Stimulated activated CD8-positive, alpha-beta memory T cell treated with anti-CD3 and anti-CD28 coated beads, Interleukin-15, amount 100 ng/mL, for 4 hours (primary cell): ENCODE results near the gene CDHR2.
"Not testable (repeated sequence)": the region's sequence is repeated elsewhere in the genome, so short reads cannot be mapped to it uniquely, and the experiment has no call there.

Source experiments
- DNase-seq, 2 donors: peaks; one replicate each; pipeline ENCODE4 v3.0.0-alpha.2; 2020; ENCODE audit warnings: low read depth in 2 of 2

The CDHR2 gene

DNA sequence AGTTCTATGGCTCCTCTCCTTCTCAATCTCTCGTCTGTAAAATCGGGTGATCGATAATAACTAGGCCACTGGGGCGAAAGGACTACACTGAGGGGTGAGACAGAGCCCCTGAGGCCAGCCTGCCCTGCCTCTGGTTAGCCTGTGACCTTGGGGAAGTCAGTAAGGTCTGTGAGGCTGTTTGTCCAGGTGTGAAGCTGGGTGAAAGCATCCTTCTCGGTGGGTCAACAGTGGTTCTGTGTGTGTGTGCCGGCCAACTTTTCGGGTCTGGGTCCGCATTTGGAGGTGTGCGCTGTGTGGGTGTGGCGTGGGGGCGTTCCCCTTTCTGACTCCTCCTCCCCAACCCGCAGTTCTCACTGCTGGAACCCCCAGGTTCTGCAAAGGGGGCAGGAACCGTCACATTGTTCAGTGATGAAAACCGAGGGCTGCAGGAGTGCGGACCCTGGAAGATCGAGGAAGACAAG, 7.0 kb upstream of the CDHR2 start:
- peak in 1 of 2 donors; percentile 44 for DNase-seq

DNA sequence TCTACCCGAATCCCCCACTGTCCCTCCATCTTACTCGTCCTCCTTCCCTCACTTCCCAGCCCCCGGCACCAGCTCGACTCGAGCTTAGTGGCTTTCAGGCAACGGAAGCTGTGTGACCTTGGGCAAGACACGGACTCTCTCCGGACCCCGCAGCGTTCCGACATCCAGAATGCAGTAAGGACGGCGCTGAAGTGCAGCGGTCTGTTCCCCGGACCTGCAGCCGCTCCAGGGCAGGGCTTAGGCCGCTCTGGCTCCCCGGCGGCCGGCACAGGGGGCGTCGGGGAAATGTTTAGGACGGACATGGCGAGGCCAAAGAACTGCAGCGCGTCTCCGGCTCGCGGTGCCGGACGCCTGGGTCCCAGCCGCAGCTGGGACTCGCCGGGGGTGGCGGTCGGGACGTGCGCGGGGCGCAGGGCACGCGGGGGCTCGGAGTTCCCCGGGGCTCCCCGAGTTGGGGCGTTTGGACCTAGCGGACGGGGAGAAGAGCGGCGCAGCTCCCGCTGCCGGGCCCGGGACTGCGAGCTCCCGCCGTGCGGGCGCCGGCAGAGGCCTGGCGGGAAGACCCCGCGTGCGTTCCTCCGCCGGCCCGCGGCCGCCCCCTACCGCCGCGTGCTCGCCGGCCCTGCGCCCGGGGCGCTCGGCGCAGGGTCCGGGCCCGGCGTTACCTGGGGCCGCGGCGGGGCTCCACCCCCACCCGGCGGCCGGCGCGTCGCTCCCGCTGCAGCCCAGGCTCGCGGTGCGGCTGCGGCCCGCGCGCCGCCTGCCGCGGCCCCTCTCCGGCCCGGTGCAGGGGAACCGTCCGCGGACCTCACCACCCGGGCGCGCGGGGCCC, 6.3 kb upstream of the CDHR2 start:
- no peak for DNase-seq

DNA sequence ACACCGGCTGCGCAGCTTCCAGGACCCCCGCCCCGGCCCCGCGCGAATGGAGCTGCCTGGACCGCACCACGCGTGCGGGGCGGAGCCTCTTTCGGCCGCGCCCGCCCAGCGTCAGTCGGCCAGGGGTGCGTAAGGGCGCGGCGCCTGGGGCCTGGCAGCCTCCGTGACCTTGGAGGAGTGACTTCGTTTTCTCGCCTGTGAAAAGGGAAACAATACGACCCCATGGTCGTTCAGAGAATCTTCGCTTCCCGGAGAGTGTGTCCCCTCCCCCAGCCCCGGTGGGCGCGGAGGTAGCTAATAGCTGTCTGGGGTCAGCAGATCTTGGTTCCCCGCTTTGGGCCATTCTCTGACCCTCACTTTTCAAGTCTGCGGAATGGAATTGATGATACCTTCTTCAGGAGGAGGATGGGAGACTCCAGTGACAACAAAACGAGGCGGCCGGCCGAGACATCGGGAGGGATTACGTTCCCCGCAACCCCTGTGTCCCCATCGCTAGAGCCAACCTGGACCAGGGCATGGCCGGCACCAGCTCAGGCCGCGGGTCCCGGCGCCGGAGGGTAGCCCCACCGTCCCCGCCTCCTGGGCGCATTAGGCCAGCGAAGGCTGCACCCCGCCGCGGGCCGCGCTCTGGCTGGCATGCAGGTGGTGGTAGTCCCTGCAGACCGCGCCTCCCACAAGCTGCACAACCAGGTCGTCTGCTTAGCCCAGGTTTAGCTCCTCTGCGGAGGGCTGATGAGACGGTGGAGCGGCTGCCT, 5.5 kb upstream of the CDHR2 start:
- DNase-seq, result no peak

DNA sequence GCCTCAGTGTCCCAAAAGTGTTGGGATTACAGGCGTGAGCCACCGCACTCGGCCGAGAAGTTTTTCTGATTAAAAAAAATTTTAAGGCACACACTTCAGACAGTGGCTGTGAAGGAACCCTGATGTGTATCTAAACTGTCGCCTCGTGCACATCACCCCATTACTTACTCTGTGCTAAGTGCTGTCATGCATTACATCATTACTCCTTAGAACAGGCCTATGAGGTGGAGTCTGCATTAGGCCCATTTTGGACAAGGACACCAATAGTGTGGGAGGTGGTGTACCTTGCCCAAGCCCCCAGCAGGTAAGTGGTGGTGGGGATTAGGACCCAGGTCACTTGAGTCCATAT, 3.8 kb upstream of the CDHR2 start:
- no peak for DNase-seq

DNA sequence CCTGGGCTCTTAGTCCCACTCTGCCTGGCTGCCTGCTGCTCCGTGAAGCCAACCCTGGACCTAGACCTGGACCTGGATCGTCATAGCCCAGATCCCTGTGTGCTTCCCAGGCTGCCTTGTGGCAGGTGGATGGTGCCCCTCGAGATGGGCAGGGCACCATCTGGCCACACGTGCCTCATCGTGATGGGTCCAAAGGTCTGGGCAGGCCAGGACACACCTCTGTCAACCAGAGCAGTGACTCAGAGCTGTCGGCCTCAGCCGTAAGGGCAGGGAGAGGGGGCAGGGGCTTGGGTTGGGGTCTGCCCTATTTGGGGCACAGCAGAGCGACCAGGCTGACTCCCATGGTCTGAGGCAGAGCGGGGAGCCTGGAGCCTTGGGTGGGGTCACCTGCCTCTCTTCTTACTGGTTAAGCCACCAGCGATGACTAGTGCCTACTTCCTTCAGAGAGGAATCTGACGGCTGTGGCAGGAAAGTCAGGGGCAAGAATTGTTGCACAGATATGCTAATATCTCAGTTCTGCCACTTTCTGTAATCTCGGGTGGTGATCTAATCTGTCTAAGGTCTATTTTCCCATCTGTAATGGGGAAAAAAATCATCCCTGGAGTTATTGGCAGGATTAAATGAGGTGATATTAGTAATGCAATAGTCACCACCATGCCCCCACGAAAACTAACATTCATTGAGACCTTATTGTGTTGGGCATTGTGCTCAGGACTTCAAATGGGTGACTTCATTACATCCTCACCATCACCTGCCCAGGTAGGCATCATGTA, 3.2 kb upstream of the CDHR2 start:
- no peak for DNase-seq

DNA sequence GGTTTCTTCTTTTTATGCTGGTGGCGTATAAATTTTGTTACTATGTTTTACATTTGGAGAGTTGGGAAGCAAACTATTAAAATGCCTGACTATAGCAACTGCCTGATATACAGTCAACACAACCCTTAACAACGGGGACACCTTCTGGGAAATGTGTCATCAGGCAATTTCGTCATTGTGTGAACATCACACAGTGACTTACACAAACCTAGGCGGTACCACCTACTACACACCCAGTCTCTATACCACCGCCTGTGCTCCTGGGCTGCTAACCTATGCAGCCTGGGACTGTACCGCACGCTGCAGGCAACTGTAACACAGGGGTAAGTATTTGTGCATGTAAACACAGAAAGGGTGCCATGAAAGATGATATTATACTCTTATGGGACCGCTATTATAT, 1.3 kb upstream of the CDHR2 start:
- DNase-seq, result no peak

DNA sequence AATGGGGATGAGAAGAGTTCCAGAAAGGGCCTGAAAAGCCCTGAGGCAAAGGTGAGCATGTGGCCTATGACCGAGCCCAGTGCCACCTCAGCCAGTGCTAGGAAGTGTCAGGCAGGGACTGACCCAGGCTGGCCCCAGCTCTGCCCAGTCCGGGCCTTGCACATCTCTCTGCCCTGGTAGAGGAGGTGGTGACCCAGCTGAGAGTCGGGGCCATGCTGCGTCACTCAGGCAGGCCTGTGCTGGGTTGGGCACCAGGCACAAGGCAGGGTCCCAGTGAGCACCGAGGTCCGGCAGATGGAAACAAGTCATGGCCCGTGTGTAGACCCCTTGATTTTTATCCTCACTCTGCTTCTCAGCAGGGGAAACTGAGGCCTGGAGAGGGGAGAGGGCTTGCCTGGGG, 729 bp downstream of the CDHR2 start:
- no peak for DNase-seq

DNA sequence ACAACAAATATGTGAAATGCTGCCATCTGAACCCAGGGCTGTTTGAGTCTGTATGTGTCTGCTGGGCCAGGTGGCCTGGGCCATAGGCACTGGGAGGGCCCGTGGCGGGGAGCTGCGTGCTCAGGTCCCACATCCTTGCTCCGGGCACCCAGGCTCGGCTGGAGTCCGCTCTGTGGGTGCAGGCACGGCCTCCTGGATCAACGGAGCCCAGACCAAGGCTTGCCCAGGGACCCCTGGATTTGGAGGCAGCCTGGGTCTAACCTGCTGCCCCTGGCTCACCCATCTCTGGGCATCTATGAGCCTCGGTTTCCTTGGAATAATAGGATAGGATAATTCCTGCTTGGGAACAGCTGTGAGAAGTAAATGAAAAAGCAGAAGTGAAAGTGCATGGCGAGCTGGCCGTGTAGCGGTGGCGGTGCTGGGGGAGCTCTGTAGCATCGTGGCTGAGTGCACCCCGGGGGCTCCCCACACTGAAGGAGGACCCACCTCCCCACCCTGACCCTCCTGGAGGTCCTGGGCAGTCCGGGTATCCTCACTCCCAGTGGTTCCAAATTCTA, 1.2 kb downstream of the CDHR2 start:
- DNase-seq, result no peak

DNA sequence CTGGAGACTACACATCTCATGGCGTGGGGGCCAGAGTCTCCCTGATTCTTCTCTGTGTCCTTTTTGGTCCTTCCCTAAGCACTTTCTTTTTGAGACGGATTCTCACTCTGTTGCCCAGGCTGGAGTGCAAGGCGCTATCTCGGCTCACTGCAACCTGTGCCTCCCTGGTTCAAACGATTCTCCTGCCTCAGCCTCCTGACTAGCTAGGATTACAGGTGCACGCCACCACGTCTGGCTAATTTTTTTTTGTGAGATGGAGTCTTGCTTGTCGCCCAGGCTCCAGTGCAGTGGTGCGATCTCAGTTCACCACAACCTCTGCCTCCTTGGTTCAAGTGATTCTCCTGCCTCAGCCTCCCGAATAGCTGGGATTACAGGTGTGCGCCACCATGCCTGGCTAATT, 1.8 kb downstream of the CDHR2 start:
- DNase-seq, result not testable (repeated sequence)

DNA sequence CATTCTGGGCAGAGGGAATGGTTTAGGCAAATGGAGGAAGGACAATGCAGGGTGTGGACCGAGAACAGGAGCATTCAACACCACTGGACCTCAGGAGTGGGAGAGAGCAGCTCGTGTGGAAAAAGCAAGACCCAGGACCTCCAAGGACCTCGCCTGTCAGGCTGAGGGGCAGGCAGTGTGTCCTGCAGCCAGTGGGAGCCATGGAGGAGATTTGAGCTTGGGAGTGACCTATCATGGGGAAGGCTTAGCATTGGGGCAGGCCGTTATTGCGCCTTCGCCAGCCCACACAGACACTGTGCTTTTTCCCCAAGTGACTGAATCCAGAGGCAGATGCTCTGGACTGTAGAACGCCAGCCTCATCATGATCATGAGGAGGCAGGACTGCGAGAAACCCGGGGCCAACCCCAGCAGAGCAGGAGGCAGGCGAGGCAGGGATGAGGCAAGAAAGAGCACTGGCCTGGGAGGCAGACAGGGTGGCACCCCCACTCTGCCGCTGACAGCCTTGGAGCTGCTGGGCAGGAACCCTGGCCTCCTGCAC, 3.3 kb downstream of the CDHR2 start:
- DNase-seq, result no peak

DNA sequence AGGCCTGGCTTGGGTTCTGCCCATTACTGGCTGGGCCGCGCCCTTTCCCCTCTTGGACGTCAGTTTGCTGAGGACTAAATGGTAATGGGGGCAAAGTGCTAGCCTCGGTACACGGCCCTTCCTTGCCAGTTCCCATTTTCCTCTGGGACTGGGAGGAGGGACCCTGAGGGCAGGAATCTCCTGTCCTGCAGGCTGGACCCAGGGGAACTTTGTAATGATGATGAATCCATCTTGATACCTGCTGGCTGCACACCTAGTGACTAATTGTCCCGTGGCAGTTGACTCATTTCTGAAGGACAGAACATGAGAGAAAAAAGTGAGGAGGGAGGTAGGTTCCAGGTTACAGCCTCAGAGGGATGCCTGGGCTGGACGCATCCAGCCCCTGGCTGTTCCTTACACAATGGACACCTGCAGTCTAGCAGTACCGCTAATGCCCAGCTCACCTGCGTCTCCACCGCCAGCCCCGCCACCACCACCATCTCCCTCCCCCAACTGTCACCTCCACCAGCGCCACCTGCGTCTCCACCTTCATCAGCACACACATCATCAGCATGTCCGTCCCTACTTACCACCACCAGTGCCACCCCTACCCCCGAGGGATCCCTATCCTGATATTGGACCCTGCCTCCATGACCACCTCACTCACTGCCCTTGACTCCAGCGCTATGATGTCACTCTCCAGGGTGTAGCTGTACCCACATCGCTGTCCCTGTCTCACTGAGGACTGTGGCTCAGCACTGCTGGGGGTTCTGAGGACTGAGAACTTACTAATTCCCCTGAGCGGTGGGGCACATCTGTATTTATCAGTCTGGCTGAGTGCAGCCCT, 4.3 kb downstream of the CDHR2 start:
- DNase-seq, result no peak

DNA sequence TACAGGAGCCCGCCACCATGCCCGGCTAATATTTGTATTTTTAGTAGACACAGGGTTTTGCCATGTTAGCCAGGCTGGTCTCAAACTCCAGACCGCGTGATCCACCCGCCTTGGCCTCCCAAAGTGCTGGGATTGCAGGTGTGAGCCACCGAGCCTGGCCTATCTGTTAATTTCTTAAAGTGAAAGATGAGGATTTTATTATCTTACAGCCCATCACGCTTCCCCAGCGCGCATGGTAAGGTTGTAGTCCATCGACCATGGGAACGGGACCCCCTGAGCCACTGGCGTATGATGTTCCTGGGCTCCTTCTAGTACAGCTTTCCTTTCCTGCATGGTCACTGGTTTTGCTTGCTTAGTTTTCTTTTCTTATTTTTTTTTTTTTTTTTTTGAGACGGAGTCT, 8.7 kb downstream of the CDHR2 start:
- DNase-seq, result no peak

DNA sequence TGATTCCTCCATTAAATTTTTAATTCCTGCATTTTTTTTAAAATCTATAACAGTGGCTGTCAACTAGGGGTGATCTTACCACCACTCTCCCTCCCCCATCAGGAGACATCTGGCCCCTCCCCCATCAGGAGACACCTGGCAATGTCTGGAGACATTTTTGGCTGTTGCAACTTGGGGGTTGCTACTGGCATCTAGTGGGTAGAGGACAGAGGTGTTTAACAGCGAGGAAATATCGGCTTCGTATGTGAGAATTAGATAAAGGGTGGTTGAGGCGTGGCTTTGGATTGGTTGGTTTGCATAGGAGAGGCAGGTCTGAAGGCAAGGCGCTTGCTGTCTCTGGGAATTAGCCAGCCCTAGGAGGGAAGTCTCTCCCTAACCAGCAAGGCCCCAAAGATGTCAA, 10.5 kb downstream of the CDHR2 start:
- no peak for DNase-seq

DNA sequence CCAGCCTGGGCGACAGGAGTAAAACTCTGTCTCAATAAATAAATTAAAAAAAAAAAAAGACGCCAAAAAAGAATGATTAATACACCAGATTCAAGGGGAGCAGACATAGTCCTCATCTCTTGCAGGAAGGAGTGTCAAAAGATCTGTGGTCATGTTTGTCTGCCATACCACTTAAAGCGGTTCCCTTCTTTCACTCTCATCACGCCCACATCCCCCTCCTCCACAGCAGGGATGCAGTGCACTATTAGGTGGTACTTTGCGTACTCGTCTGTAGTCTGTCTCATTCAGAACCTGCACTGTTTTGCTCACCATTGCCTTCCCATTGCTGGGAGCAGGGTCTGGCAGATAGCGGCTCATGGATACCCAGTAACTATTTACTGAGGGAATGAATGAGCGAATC, 11.2 kb downstream of the CDHR2 start:
- no peak for DNase-seq

DNA sequence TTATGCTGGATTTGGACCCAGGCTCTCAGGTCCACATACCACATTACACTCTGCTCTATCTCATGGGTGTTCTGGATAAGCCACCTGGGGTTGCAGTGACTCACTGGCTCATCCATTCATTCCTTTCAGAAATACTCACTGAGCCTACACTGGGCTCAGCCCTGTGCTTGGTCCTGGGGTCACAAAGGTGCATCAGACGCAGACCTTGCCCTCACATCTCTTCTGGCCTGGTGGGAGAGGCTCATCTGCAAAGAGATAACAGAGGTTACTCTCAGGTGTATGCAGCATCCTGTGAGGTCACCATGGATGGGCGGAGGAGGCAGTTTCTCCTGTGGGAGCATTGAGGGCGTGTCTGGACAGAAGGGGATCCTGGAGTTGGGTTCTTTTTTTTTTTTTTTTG, 12.1 kb downstream of the CDHR2 start:
- DNase-seq, result no peak

DNA sequence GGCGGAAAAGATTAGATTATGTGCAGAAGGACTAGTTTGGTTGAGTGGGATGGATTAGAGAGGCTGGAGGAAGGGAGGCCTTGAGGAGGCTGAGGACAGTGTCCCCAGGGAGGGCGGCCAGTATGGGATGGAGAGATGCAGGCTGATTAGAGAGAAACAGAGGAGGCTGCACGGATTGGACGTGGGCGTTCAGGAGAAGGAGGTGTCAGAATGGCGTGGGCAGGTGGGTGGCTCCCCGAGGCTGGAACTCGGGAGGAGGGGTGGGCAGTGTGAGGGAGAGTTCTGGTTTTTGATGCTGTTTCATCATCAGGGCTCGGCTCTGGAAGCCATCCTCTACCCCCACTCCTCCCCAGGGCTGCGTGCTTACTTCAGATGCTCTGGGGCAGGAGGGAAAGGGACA, 13.0 kb downstream of the CDHR2 start:
- no peak for DNase-seq

DNA sequence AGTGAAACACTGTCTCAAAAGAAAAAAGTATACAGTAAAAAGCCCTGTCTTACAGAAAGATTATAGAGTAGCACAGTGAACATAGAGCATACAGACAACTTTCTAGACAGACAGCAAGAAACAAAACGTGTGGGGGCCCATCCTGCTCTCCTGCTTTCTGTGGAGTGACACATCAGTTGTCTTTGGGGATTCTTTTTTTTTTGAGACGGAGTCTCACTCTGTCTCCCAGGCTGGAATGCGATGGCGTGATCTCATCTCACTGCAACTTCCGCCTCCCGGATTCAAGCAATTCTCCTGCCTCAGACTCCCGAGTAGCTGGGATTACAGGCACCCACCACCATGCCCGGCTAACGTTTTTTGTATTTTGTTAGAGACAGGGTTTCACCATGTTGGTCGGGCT, 14.9 kb downstream of the CDHR2 start:
- DNase-seq, result no peak

DNA sequence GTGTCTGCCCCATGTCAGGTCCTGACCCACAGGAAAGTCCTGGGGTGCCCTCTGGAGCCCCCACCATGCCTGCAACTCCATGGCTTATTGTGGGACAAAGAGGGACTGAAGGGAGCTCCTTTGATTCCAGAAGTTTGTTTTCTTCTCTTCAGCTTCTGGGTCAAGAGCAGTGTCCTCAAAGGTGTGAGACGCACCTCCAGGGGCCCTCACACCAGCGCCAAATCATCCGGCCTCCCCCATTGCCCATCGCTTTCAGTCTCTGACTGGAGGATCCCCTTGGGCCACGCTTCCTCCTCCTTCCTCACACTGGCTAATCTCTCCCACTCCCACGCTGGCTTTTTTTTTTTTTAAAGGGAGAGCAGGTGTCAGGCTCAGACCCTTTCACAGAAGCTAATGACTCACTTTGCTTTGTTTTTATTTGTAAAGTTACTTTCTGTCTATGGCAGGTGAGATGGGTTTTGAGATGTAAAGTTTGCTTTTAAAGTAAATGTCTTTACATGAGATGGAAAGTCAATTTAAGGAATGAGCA, 16.7 kb downstream of the CDHR2 start:
- DNase-seq, result no peak

DNA sequence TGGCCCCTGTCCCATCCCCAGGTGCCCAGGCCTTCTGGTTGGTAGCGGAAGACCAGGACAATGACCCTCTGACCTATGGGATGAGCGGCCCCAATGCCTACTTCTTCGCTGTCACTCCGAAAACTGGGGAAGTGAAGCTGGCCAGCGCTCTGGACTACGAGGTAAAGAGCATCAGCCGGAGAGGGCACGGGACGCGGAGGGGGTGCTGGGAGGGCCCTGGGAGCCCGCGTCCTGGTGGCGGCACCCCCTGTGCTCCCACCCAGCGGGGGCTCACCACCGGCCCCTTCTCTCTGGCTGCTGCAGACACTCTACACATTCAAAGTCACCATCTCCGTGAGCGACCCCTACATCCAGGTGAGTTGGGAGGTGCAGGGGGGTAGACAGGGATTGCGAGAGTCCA, 19.5 kb downstream of the CDHR2 start:
- DNase-seq, result no peak

DNA sequence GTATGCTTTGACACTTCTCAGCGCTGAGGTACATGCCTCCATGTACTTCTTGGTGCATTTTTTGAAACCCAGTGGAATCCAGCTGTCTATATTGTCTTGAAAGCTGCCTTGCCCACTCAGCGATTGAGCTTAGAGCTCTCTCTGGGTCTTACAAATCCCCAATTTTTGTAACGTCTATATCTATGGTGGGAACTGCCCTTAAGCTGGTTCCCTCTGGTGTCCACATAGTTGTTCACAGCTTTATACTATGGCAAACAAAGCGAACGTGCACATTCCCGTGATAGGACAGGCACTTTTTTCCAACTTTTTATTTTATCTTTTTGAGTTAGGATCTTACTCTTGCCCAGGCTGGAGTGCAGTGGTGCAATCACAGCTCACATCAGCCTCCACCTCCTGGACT, 20.9 kb downstream of the CDHR2 start:
- DNase-seq, result no peak
